Activated T-cell treated with anti-CD3 and anti-CD28 coated beads for 1 hour (primary cell): ENCODE results near the gene CMSS1.

Source experiments
- DNase-seq: peaks from one replicate; pipeline ENCODE4 v3.0.0-alpha.2; 2020; ENCODE audit warnings: low read depth

CMSS1 gene

GRCh38 chr3:100144255-100144866, 326.7 kb downstream of the CMSS1 start:
- DNase-seq = no peak

- DNase-seq = no peak
Observed at GRCh38 chr3:100149130-100149529, 331.5 kb downstream of the CMSS1 start.

- no peak for DNase-seq
Observed at GRCh38 chr3:100149713-100150415, 332.2 kb downstream of the CMSS1 start.

- no peak for DNase-seq
Observed at GRCh38 chr3:100150473-100150872, 332.8 kb downstream of the CMSS1 start.

- DNase-seq = no peak
Observed at GRCh38 chr3:100151024-100151707, 333.5 kb downstream of the CMSS1 start.

- no peak for DNase-seq
Observed at GRCh38 chr3:100154171-100154570, 336.5 kb downstream of the CMSS1 start.

GRCh38 chr3:100155128-100155527, 337.5 kb downstream of the CMSS1 start:
- DNase-seq = no peak

GRCh38 chr3:100155590-100155989, 337.9 kb downstream of the CMSS1 start:
- DNase-seq = no peak

- DNase-seq = no peak
Observed at GRCh38 chr3:100157685-100158084, 340.0 kb downstream of the CMSS1 start.

GRCh38 chr3:100158918-100159330, 341.3 kb downstream of the CMSS1 start:
- no peak for DNase-seq

GRCh38 chr3:100159331-100160153, 341.9 kb downstream of the CMSS1 start:
- DNase-seq = no peak

- DNase-seq = no peak
Observed at GRCh38 chr3:100160521-100160920, 342.9 kb downstream of the CMSS1 start.

- DNase-seq = no peak
Observed at GRCh38 chr3:100163787-100164186, 346.1 kb downstream of the CMSS1 start.

- DNase-seq = no peak
Observed at GRCh38 chr3:100164743-100165142, 347.1 kb downstream of the CMSS1 start.

GRCh38 chr3:100165926-100166550, 348.4 kb downstream of the CMSS1 start:
- no peak for DNase-seq

GRCh38 chr3:100169201-100169920, 351.7 kb downstream of the CMSS1 start:
- no peak for DNase-seq

GRCh38 chr3:100170486-100170885, 352.8 kb downstream of the CMSS1 start:
- DNase-seq = no peak

GRCh38 chr3:100171211-100171914, 353.7 kb downstream of the CMSS1 start:
- DNase-seq = no peak

GRCh38 chr3:100173961-100174360, 356.3 kb downstream of the CMSS1 start:
- DNase-seq = no peak

GRCh38 chr3:100175637-100176280, 358.1 kb downstream of the CMSS1 start:
- no peak for DNase-seq
